Activated T-cell treated with anti-CD3 and anti-CD28 coated beads, Interleukin-2, amount 50 U/mL, for 4 hours (primary cell): ENCODE data around the gene CROCC2. TPM values are rescaled to one million over a fixed set of nuclear protein-coding genes. Genes with fewer than 3 reads are reported as not detected.
A peak's percentile ranks its signal among the peaks of the same experiment; 100 is the strongest.

Source experiments
- ATAC-seq, 2 donors: fragments of 200-7000 bp; cut with Tn5 transposase; one replicate each; pipeline ENCODE4 v1.10.0; 2021
- DNase-seq: peaks from one replicate; pipeline ENCODE4 v3.0.0-alpha.2; 2020
- H3K27me3 Mint-ChIP-seq: one replicate; pipeline ENCODE4 v1.8.0; 2021; ENCODE audit warnings: low read depth, mixed read lengths
- H3K36me3 Mint-ChIP-seq: one replicate; pipeline ENCODE4 v1.8.0; 2022; ENCODE audit warnings: mixed read lengths; ENCODE audit not compliant: insufficient read depth
- H3K4me1 Mint-ChIP-seq: one replicate; pipeline ENCODE4 v1.8.0; 2021; ENCODE audit warnings: low read depth, mixed read lengths
- H3K4me3 Mint-ChIP-seq: one replicate; pipeline ENCODE4 v1.8.0; 2021; ENCODE audit warnings: mild to moderate bottlenecking, moderate library complexity, mixed read lengths
- H3K9me3 Mint-ChIP-seq: one replicate; pipeline ENCODE4 v1.8.0; 2021; ENCODE audit warnings: mixed read lengths
- total RNA-seq, 3 donors: library from RNA; stranded (reverse); gene quantifications; one replicate each; pipeline ENCODE4 v1.2.1, GENCODE V29; 2021

The CROCC2 gene
- total RNA-seq, 3 donors from 2014 or later: not detected

- H3K4me3 Mint-ChIP-seq: no peak overlapping the region
- H3K4me1 Mint-ChIP-seq: no peaks in the 10 kb centered on the region
- no peaks in the 10 kb centered on the region for H3K36me3 Mint-ChIP-seq
- no peaks in the 10 kb centered on the region for H3K9me3 Mint-ChIP-seq
- DNase-seq (no peak), ATAC-seq (no peak)
- peaks cover 2% of the 10 kb centered on the region for H3K27me3 Mint-ChIP-seq
These were observed 1.6 kb upstream of the CROCC2 start for GRCh38 chr2:240904216-240905175.

DNA sequence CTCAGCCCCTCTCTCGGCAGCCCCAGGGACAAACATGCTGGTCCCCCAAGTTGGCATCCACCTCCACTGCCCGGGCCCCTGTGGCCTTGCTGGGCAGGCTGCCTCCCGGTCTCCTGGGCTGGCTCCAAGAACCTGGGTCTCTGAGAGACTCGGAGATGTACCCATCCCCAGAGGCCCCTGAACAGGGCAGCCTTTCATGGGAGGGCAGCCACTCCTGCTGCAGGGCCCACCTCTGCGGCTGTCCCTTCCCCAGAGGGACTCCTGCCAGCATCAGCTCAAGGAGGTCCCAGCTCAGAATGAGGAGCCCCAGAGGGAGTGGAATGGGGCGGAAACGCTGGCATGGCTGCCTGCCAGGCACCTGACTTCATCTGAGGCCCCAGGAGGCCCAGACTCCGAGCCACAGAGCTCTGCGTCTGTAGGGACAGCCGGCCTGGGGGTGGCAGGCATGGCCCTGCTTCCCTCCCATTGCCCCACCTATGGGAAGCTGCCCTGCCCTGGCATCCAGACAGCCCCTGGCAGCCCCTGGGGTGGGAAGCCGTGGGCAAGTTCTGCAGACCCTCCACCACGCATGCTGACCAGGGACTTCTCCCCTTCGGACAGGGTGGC lies 857 bp upstream of the CROCC2 start:
- peaks cover 3% of the 10 kb centered on the region for H3K27me3 Mint-ChIP-seq
- no peaks in the 10 kb centered on the region for H3K4me1 Mint-ChIP-seq
- no peak for DNase-seq
- ATAC-seq: no peak
- H3K4me3 Mint-ChIP-seq: no peak overlapping the region
- H3K9me3 Mint-ChIP-seq: no peaks in the 10 kb centered on the region
- H3K36me3 Mint-ChIP-seq: no peaks in the 10 kb centered on the region

DNA sequence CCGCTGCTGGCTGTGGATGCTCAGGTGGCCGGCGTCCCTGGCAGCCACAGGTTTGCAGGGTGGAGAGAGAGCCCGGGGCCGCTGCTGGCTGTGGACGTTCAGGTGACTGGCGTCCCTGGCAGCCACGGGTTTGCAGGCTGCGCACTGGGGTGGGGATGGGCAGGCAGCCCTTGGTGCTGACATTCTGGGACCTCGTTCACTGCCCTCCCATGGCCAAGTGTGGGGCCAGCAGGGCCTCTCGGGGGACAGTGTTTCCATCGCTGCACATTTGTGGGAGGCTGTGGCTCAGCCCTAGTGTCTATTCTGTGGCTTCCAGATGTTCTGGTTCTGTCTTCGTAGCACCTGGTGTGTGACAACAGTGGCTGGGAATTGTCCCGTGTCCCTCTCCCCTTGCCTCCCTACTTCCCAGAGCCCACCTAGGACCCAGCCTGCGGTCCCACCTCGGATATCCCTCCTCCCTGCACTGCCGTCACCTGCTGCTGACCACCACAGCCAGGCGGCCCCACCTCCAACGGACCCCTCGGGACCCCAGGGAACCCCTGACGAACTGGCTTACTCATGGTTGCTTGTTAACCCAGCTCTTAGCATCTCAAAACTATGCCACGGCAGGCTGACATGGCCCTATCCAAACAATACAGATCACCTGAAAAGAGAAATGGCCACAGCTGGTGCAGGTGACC lies 915 bp downstream of the CROCC2 start:
- Mint-ChIP-seq H3K4me1 (no peaks in the 10 kb centered on the region), H3K9me3 (no peaks in the 10 kb centered on the region), H3K36me3 (no peaks in the 10 kb centered on the region), H3K27me3 (peaks cover 13% of the 10 kb centered on the region), H3K4me3 (no peak overlapping the region)
- no peak for DNase-seq
- no peak for ATAC-seq

- Mint-ChIP-seq H3K27me3 (peaks cover 22% of the 10 kb centered on the region), H3K4me1 (no peaks in the 10 kb centered on the region), H3K9me3 (no peaks in the 10 kb centered on the region), H3K36me3 (no peaks in the 10 kb centered on the region), H3K4me3 (no peak overlapping the region)
- DNase-seq (no peak), ATAC-seq (no peak)
These were observed 3.3 kb downstream of the CROCC2 start for GRCh38 chr2:240909216-240909974.

GRCh38 chr2:240911641-240912265 lies 5.6 kb downstream of the CROCC2 start:
- H3K36me3 Mint-ChIP-seq: no peaks in the 10 kb centered on the region
- peaks cover 30% of the 10 kb centered on the region for H3K27me3 Mint-ChIP-seq
- ATAC-seq (no peak), DNase-seq (no peak)
- no peaks in the 10 kb centered on the region for H3K4me1 Mint-ChIP-seq
- H3K9me3 Mint-ChIP-seq: no peaks in the 10 kb centered on the region
- H3K4me3 Mint-ChIP-seq: no peak overlapping the region

DNA sequence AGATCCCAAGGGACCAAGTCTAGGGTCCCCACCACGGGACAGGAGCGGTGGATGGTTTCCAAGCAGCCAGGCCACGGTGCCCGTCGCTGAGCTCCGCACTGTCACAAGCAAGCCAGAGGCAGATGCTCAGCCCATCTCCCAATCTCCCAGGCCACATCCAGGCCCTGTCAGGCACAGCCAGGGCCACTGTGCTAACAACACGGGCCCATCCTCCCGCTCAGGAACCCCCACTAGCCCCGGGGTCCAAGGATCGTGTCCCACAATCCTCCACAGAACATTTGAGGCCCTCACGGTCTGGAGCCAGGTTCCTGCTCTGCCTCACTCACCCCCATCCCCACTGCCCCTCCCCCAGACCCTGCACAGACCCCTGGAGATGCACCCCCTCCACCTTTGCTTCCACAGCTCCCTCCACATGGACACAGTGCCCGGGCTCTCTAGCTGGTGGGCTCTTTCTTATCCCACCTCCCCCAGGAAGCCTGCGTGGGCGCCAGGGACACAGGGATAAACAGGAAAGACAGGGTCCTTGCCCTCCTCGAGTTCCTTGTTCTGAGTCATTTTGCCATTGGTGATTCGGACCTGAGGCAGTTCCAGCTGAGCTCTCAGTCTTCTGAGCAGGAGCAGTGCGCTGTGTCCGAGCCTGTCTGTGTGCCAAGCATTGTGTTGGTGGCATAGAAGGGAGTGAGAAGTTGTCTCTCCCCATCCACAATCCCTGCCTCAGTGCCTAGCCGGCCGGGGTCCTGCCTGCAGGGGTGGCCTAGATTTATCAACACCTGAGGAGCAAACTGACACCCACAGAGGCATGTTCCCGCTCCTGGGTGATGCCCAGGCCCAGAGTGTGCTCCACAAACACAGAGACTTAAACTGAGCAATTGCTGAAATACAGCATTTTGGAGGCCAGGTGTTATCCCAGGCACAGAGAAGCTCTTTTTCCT lies 7.0 kb downstream of the CROCC2 start:
- no peaks in the 10 kb centered on the region for H3K9me3 Mint-ChIP-seq
- H3K4me1 Mint-ChIP-seq: no peaks in the 10 kb centered on the region
- DNase-seq (no peak), ATAC-seq (no peak)
- H3K36me3 Mint-ChIP-seq: no peaks in the 10 kb centered on the region
- H3K27me3 Mint-ChIP-seq: peaks cover 40% of the 10 kb centered on the region
- no peak overlapping the region for H3K4me3 Mint-ChIP-seq

- no peak overlapping the region for H3K4me3 Mint-ChIP-seq
- H3K27me3 Mint-ChIP-seq: peaks cover 40% of the 10 kb centered on the region
- H3K4me1 Mint-ChIP-seq: no peaks in the 10 kb centered on the region
- peak; percentile 67 for DNase-seq
- ATAC-seq: peak; percentile 59 to 64
- H3K9me3 Mint-ChIP-seq: no peaks in the 10 kb centered on the region
- no peaks in the 10 kb centered on the region for H3K36me3 Mint-ChIP-seq
These were observed 7.9 kb downstream of the CROCC2 start for GRCh38 chr2:240913810-240914644.

- peak in 1 of 2 donors; percentile 8 for ATAC-seq
These were observed 8.7 kb downstream of the CROCC2 start for GRCh38 chr2:240914645-240915525.

DNA sequence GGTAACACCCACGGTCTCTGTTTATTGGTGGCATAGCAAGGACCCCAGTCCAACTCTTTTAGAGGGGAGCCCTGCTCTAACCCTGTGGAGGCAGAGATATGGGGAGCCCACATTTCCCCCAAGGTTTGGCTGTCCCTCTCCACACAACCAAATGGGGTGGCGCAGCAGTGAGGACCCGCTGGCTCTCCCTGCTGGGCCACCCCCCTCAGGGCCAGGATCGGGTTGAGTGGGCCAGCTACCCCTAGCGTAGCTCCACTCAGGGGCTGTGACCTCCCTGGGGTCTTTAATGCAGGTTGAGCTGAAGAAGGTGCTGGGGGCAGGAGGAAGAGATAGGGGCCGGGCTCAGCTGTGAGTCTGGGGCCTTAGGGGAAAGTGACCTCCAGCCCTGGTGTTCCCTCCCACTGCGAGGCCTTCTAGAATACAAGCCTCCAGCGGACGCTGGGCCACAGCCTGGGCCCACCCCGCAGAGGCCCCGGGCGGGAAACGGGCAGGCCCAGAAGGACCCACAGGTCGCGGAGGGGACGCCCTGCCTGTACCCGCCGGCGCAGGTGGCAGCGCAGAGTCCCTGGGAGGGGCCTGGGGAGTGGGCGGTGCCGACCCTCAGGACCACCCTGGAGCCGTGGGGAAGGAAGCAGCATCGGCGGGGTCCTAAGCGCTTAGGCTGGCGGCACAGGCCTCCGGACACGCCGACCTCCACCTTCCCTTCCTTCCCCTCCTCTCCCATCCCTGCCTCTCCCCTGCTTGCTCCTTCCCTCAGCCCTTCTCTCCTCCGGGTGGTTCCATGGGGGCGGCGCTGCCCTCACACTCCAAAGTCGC lies 9.6 kb downstream of the CROCC2 start:
- Mint-ChIP-seq H3K9me3 (no peaks in the 10 kb centered on the region), H3K36me3 (no peaks in the 10 kb centered on the region), H3K27me3 (peaks cover 37% of the 10 kb centered on the region), H3K4me1 (no peaks in the 10 kb centered on the region), H3K4me3 (no peak overlapping the region)
- ATAC-seq: no peak
- no peak for DNase-seq

More at GRCh38 chr2:240914645-240915525, 8.7 kb downstream of the CROCC2 start:
- Mint-ChIP-seq H3K9me3 (no peaks in the 10 kb centered on the region), H3K4me1 (no peaks in the 10 kb centered on the region), H3K4me3 (no peak overlapping the region), H3K27me3 (peaks cover 40% of the 10 kb centered on the region), H3K36me3 (no peaks in the 10 kb centered on the region)
- DNase-seq: no peak

GRCh38 chr2:240916571-240917008 lies 10.5 kb downstream of the CROCC2 start:
- Mint-ChIP-seq H3K9me3 (no peaks in the 10 kb centered on the region), H3K36me3 (no peaks in the 10 kb centered on the region), H3K4me1 (no peaks in the 10 kb centered on the region), H3K4me3 (no peak overlapping the region), H3K27me3 (peaks cover 33% of the 10 kb centered on the region)
- ATAC-seq (no peak), DNase-seq (no peak)
